HG03378 (cell line): ENCODE measurements around the gene PATJ.
"Not testable (repeated sequence)": the region's sequence is repeated elsewhere in the genome, so short reads cannot be mapped to it uniquely, and the experiment has no call there.

Experiments used
- ATAC-seq: cut with Tn5 transposase; IDR thresholded peaks from one replicate; pipeline ENCODE4 v1.9.1; 2021; ENCODE audit warnings: mild to moderate bottlenecking, moderate library complexity; ENCODE audit not compliant: unreplicated experiment

Gene PATJ

GRCh38 chr1:61935516-61935915, 193.2 kb downstream of the PATJ start:
- no peak for ATAC-seq

- ATAC-seq = no peak
These were observed 194.6 kb downstream of the PATJ start for GRCh38 chr1:61936839-61937238.

GRCh38 chr1:61941794-61942193, 199.5 kb downstream of the PATJ start:
- ATAC-seq = no peak

GRCh38 chr1:61942856-61943255, 200.6 kb downstream of the PATJ start:
- ATAC-seq = no peak

GRCh38 chr1:61948685-61949084, 206.4 kb downstream of the PATJ start:
- ATAC-seq = not testable (repeated sequence)

- ATAC-seq = no peak
These were observed 208.1 kb downstream of the PATJ start for GRCh38 chr1:61950418-61950817.

GRCh38 chr1:61951731-61952580, 209.7 kb downstream of the PATJ start:
- ATAC-seq = no peak

- no peak for ATAC-seq
These were observed 210.4 kb downstream of the PATJ start for GRCh38 chr1:61952675-61953074.

GRCh38 chr1:61953076-61953789, 211.0 kb downstream of the PATJ start:
- ATAC-seq = no peak

GRCh38 chr1:61953790-61954150, 211.5 kb downstream of the PATJ start:
- no peak for ATAC-seq

- no peak for ATAC-seq
These were observed 213.0 kb downstream of the PATJ start for GRCh38 chr1:61955261-61955660.

GRCh38 chr1:61956016-61956645, 213.9 kb downstream of the PATJ start:
- no peak for ATAC-seq

- ATAC-seq = no peak
These were observed 214.5 kb downstream of the PATJ start for GRCh38 chr1:61956784-61957183.

GRCh38 chr1:61961009-61961408, 218.7 kb downstream of the PATJ start:
- ATAC-seq = no peak

GRCh38 chr1:61962631-61963030, 220.4 kb downstream of the PATJ start:
- ATAC-seq = no peak

GRCh38 chr1:61966450-61967225, 224.4 kb downstream of the PATJ start:
- not testable (repeated sequence) for ATAC-seq

- no peak for ATAC-seq
These were observed 225.5 kb downstream of the PATJ start for GRCh38 chr1:61967750-61968149.

- ATAC-seq = no peak
These were observed 226.6 kb downstream of the PATJ start for GRCh38 chr1:61968869-61969268.

- no peak for ATAC-seq
These were observed 231.0 kb downstream of the PATJ start for GRCh38 chr1:61973100-61973837.

- ATAC-seq = no peak
These were observed 233.4 kb downstream of the PATJ start for GRCh38 chr1:61975638-61976037.
